Measurements from ENCODE around the gene BCL2L1. TPM values are rescaled to one million over a fixed set of nuclear protein-coding genes. Genes with fewer than 3 reads are reported as not detected.

Gene BCL2L1
- total RNA-seq, 2 experiments from 2014 or later = 57.1 to 58.8 TPM

Other genes with a start within 250 kb of the BCL2L1 start
- not detected for gene DEFB124, start 247.7 kb downstream of the BCL2L1 start, total RNA-seq
- gene REM1, start 247.6 kb downstream of the BCL2L1 start, total RNA-seq = not detected
- 100 to 1,000 TPM; 137 to 146 TPM for gene HM13, start 208.4 kb downstream of the BCL2L1 start, total RNA-seq
- gene ID1, start 117.6 kb downstream of the BCL2L1 start, total RNA-seq = 1 to 10 TPM in 1 of 2 experiments, under 1 TPM in 1; 0.85 to 1.4 TPM
- gene COX4I2, start 85.0 kb downstream of the BCL2L1 start, total RNA-seq = not detected
- 100 to 1,000 TPM; 164 to 193 TPM for gene TPX2, start 16.4 kb upstream of the BCL2L1 start, total RNA-seq
- gene MYLK2, start 96.5 kb upstream of the BCL2L1 start, total RNA-seq = under 1 TPM; 0.52 to 0.87 TPM
- not detected for gene FOXS1, start 122.7 kb upstream of the BCL2L1 start, total RNA-seq
- not detected for gene DUSP15, start 147.7 kb upstream of the BCL2L1 start, total RNA-seq
- gene TTLL9, start 147.8 kb upstream of the BCL2L1 start, total RNA-seq = not detected
- 10 to 100 TPM; 12.9 to 13.9 TPM for gene PDRG1, start 229.2 kb upstream of the BCL2L1 start, total RNA-seq
- gene XKR7, start 245.3 kb upstream of the BCL2L1 start, total RNA-seq = under 1 TPM in 1 of 2 experiments, not detected in 1; 0.05 TPM

Data from activated CD4-positive, alpha-beta T cell treated with anti-CD3 and anti-CD28 coated beads, Interleukin-2, amount 10 ng/mL, durations not matched to agents 7 days and 5 days (primary cell).